K562 (cell line): ENCODE measurements around the gene SPRTN. TPM values are rescaled to one million over a fixed set of nuclear protein-coding genes. Genes with fewer than 3 reads are reported as not detected.

Experiments
- ARID3B ChIP-seq: fragments of 250-450 bp; sonication (Bioruptor Pico); IDR thresholded peaks from 2 replicates; pipeline ENCODE4 v1.4.0; 2020; ENCODE audit warnings: borderline replicate concordance
- BRD4 ChIP-seq: fragments of 200-600 bp; sonication (generic); IDR thresholded peaks from 2 replicates; pipeline ENCODE4 v1.6.1; 2017; ENCODE audit warnings: inconsistent platforms
- DEAF1 ChIP-seq: fragments of 450-650 bp; formaldehyde crosslinking; IDR thresholded peaks from 2 replicates; pipeline ENCODE4 v1.4.0; 2020; ENCODE audit warnings: mild to moderate bottlenecking, moderate library complexity
- ESRRA ChIP-seq: fragments of 450-650 bp; IDR thresholded peaks from 2 replicates; pipeline ENCODE4 v1.6.1; 2014; ENCODE audit warnings: low read depth, mild to moderate bottlenecking, moderate library complexity, borderline replicate concordance
- FOXA3 ChIP-seq, 2 experiments: fragments of 450-650 bp in 1 of 2; sonication (generic) in 1 of 2; formaldehyde crosslinking; IDR thresholded peaks in 1 of 2; conservative IDR thresholded peaks in 1 of 2; 2 replicates each; pipeline versions ENCODE4 v1.4.0 to v1.8.0; 2020 to 2022; ENCODE audit warnings: mild to moderate bottlenecking in 2 of 2, missing genetic modification reagents in 1 of 2
- HDAC3 ChIP-seq: fragments of 450-650 bp; IDR thresholded peaks from 2 replicates; pipeline ENCODE4 v1.6.1; 2018; ENCODE audit warnings: borderline replicate concordance, mild to moderate bottlenecking, moderate library complexity; ENCODE audit not compliant: partially characterized antibody
- KLF6 ChIP-seq: fragments of 250-450 bp; sonication (Bioruptor Pico); IDR thresholded peaks from 2 replicates; pipeline ENCODE4 v1.4.0; 2020; ENCODE audit warnings: mild to moderate bottlenecking, moderate library complexity, borderline replicate concordance
- MCM7 ChIP-seq, 2 experiments: fragments of 450-650 bp; IDR thresholded peaks; 2 replicates each; pipeline ENCODE4 v1.6.1; 2016 to 2018
- NRF1 ChIP-seq, 2 experiments: fragments of 450-650 bp; IDR thresholded peaks in 1 of 2; conservative IDR thresholded peaks in 1 of 2; 2 replicates each; pipeline ENCODE4 v1.6.1; 2014; ENCODE audit warnings: mild to moderate bottlenecking in 2 of 2
- PTRF ChIP-seq: fragments of 450-650 bp; IDR thresholded peaks from 2 replicates; pipeline ENCODE4 v1.6.1; 2016; ENCODE audit warnings: mild to moderate bottlenecking, missing genetic modification characterization, missing compliant biosample characterization
- RUNX1 ChIP-seq: sonication (generic); IDR thresholded peaks from 2 replicates; pipeline ENCODE4 v1.6.1; 2016; ENCODE audit warnings: antibody characterized with exemption, low read depth
- SAFB2 ChIP-seq: fragments of 200-400 bp; formaldehyde crosslinking; IDR thresholded peaks from 2 replicates; pipeline ENCODE4 v1.6.1; 2018; ENCODE audit warnings: borderline replicate concordance, low read length, low read depth, moderate library complexity; ENCODE audit not compliant: severe bottlenecking
- SIX5 ChIP-seq, 2 experiments: IDR thresholded peaks; 2 replicates each; pipeline ENCODE4 v1.6.1; 2011; ENCODE audit warnings: low read length in 2 of 2, borderline replicate concordance in 1 of 2, low read depth in 1 of 2, mild to moderate bottlenecking in 1 of 2, moderate library complexity in 1 of 2; ENCODE audit not compliant: insufficient read depth in 1 of 2
- TAF1 ChIP-seq: IDR thresholded peaks from 2 replicates; pipeline ENCODE4 v1.6.1; 2011; ENCODE audit warnings: mild to moderate bottlenecking, low read length, moderate library complexity; ENCODE audit not compliant: insufficient read depth, control insufficient read depth, severe bottlenecking; ENCODE audit errors: extremely low read depth
- TEAD4 ChIP-seq, 2 experiments: sonication (generic) in 1 of 2; formaldehyde crosslinking in 1 of 2; IDR thresholded peaks; 2 replicates each; pipeline versions ENCODE4 v1.6.1 to v1.8.0; 2012 to 2022; ENCODE audit warnings: borderline replicate concordance in 1 of 2, inconsistent platforms in 1 of 2, low read length in 1 of 2, mild to moderate bottlenecking in 1 of 2, missing genetic modification reagents in 1 of 2
- TRIM24 ChIP-seq, 2 experiments: fragments of 450-650 bp; IDR thresholded peaks; 2 replicates each; pipeline ENCODE4 v1.6.1; 2016
- ZC3H4 ChIP-seq: sonication (generic); formaldehyde crosslinking; IDR thresholded peaks from 2 replicates; pipeline ENCODE4 v1.9.0; 2021; ENCODE audit warnings: missing genetic modification reagents, borderline replicate concordance
- ZNF24 ChIP-seq: fragments of 450-650 bp; IDR thresholded peaks from 2 replicates; pipeline ENCODE4 v1.6.1; 2016
- ZNF316 ChIP-seq: fragments of 450-650 bp; IDR thresholded peaks from 2 replicates; pipeline ENCODE4 v1.6.1; 2016
- ZNF586 ChIP-seq: fragments of 450-650 bp; formaldehyde crosslinking; conservative IDR thresholded peaks from 2 replicates; pipeline ENCODE4 v1.4.0; 2020; ENCODE audit warnings: mild to moderate bottlenecking, moderate library complexity
- ZNF740 ChIP-seq, 3 experiments: fragments of 200-800 bp in 1 of 3; sonication (Bioruptor generic) in 1 of 3; sonication (generic) in 1 of 3; formaldehyde crosslinking in 1 of 3; IDR thresholded peaks; 2 replicates each; pipeline versions ENCODE4 v1.6.1 to v1.8.0; 2016 to 2022; ENCODE audit warnings: mild to moderate bottlenecking in 2 of 3, missing compliant biosample characterization in 2 of 3, missing genetic modification characterization in 2 of 3, missing genetic modification reagents in 1 of 3
- ZNF830 ChIP-seq: fragments of 250-450 bp; sonication (Bioruptor Pico); IDR thresholded peaks from 2 replicates; pipeline ENCODE4 v1.5.0; 2021; ENCODE audit warnings: mild to moderate bottlenecking
- polyA plus RNA-seq, 8 experiments: library from polyadenylated mRNA; depleted of rRNA in 4 of 8; stranded (reverse) in 5 of 8; unstranded in 3 of 8; fragments of >200 nt; fragmentation: Nextera tagmentation in 2 of 8; fragmentation: Illumina TruSeq in 1 of 8; extraction: Ambion mirVana in 2 of 8; extraction: Trizol in 1 of 8; gene quantifications; 2 replicates each; pipeline versions ENCODE4 v1.2.1 to v1.2.3, GENCODE V29; 2011 to 2014; ENCODE audit warnings: inconsistent platforms in 1 of 8, missing spikeins in 1 of 8
- total RNA-seq, 7 experiments: library from RNA; depleted of rRNA in 6 of 7; stranded (reverse); fragments of >200 nt in 6 of 7; fragmentation: Illumina TruSeq in 2 of 7; extraction: Trizol in 2 of 7; gene quantifications; 2 replicates each; pipeline versions ENCODE4 v1.2.1 to v1.2.3, GENCODE V29; 2011 to 2021; ENCODE audit warnings: low replicate concordance in 1 of 7

SPRTN gene
- total and polyA plus RNA-seq, 9 of the 15 experiments (the other 6 are each of a cell fraction or from before 2014, with no cell fraction given) = 8.1 to 32.5 (median 21.2) TPM

GRCh38 chr1:231337472-231338269 is 422 bp upstream of the SPRTN start, which contains the start of gene EXOC8 (continued):
- TF ChIP-seq ARID3B = peak; percentile 80; the same call in 1 of the 2 replicates
- TF ChIP-seq ZNF830 (CRISPR knock-in tag) = 0 out of 2 replicates have a peak, but pooled peaks have one; percentile 45
- peak; percentile 99 for TF ChIP-seq ZNF316
- TF ChIP-seq TEAD4 (IDR thresholded peaks at IDR 0.05; ENCODE audit: low read length) = no peak
- TF ChIP-seq TEAD4 (CRISPR knock-in tag; IDR thresholded peaks at IDR 0.05; ENCODE audit: borderline replicate concordance) = 0 out of 2 replicates have a peak, but pooled peaks have one; percentile 37
- no peak for TF ChIP-seq SAFB2
- peak; percentile 95 for TF ChIP-seq TAF1
- TF ChIP-seq ZNF586 (CRISPR knock-in tag) = no peak
- TF ChIP-seq FOXA3 (CRISPR knock-in tag; conservative IDR thresholded peaks at IDR 0.05 in 1 of 2, IDR thresholded peaks at IDR 0.05 in 1 of 2) = 0 out of 4 replicates have a peak, but pooled peaks of 1 of the 2 experiments have one; percentile 46
- peak; percentile 53; the same call in 1 of the 2 replicates for TF ChIP-seq BRD4
- TF ChIP-seq NRF1 (conservative IDR thresholded peaks at IDR 0.05 in 1 of 2, IDR thresholded peaks at IDR 0.05 in 1 of 2) = peak; percentile 100
- TF ChIP-seq RUNX1 = peak; percentile 61; the same call in 1 of the 2 replicates
- TF ChIP-seq PTRF (tag) = no peak
- TF ChIP-seq TRIM24 (IDR thresholded peaks at IDR 0.05) = no peak
- no peak for TF ChIP-seq HDAC3
- TF ChIP-seq ZNF24 = no peak
- no peak for TF ChIP-seq SIX5 (IDR thresholded peaks at IDR 0.05; ENCODE audit: borderline replicate concordance in 1 of 2, insufficient read depth in 1 of 2, low read depth in 1 of 2, low read length in 2 of 2)
- no peak for TF ChIP-seq KLF6
- no peak for TF ChIP-seq ZC3H4 (CRISPR knock-in tag)
- TF ChIP-seq ZNF740 (CRISPR knock-in tag; IDR thresholded peaks at IDR 0.05) = no peak
- TF ChIP-seq ZNF740 (tag; IDR thresholded peaks at IDR 0.05) = no peak
- TF ChIP-seq MCM7 (IDR thresholded peaks at IDR 0.05) = no peak
- peak; percentile 34; the same call in 1 of the 2 replicates for TF ChIP-seq DEAF1 (CRISPR knock-in tag)
- TF ChIP-seq ESRRA = 0 out of 2 replicates have a peak, but pooled peaks have one; percentile 31
